ENCODE results near the gene POLR2L. TPM values are rescaled to one million over a fixed set of nuclear protein-coding genes. Genes with fewer than 3 reads are reported as not detected.
A peak's percentile ranks its signal among the peaks of the same experiment; 100 is the strongest.

Gene POLR2L
- total RNA-seq, 1 donor from 2014 or later: 267 TPM

DNA sequence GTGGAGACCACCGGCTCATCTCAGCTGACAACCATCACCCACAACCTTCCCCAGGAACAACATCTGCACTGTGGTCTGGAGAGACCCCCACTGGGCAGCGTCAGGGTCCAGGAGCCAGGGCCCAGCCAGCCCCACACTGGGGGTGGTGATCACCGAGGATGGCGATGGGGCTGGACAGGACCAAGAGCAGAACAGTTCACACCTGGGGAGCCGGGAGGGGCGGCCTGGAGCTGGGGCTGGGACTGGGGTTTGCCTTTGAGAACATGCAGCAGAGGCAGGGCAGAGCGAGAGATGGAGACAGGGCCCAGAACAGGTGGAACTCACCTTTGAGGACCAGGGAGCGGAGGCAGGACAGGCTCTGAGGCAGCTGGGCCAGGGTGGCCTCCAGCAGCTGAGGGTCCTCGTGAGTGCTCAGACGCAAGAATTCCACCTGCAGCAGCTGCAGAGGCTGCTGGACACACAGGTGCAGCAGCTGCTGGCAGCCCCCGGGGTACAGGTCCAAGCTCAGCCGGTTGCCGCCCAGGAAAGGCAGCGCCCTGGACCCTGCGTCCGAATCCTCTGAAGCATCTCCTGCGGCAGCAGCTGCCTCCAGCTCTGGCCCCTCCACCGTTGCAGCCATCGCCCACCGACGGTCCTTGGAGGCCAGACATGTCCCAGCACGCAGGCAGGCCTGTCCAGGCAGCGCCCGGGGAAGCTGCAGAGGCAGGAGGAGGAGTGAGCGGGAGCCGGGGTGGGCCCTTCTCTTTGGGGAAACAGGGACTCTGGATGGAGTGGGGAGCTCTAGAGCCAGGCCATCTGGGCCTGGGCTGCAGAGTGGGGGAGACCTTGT is 38.3 kb downstream of the POLR2L start:
- ATAC-seq (ENCODE audit: poor library complexity) (no peak), DNase-seq (no peak)
- intact Hi-C loops (cut with DNase I): no loop called here

DNA sequence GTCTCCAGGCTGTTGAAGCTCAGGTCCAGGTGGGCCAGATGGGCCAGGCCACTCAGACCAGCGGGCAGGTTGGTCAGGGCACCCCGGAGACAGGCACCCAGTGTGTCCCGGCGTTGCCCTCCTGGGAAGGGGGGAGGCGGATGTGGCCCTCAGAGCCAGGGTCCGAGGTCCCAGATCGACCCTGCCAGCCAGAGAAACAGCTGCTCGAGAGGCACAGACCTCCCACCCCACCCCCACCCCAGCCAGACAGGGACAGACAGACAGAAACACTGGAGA is 38.9 kb downstream of the POLR2L start:
- intact Hi-C loops (cut with DNase I): no loop called here
- ATAC-seq (ENCODE audit: poor library complexity): no peak
- no peak for DNase-seq

DNA sequence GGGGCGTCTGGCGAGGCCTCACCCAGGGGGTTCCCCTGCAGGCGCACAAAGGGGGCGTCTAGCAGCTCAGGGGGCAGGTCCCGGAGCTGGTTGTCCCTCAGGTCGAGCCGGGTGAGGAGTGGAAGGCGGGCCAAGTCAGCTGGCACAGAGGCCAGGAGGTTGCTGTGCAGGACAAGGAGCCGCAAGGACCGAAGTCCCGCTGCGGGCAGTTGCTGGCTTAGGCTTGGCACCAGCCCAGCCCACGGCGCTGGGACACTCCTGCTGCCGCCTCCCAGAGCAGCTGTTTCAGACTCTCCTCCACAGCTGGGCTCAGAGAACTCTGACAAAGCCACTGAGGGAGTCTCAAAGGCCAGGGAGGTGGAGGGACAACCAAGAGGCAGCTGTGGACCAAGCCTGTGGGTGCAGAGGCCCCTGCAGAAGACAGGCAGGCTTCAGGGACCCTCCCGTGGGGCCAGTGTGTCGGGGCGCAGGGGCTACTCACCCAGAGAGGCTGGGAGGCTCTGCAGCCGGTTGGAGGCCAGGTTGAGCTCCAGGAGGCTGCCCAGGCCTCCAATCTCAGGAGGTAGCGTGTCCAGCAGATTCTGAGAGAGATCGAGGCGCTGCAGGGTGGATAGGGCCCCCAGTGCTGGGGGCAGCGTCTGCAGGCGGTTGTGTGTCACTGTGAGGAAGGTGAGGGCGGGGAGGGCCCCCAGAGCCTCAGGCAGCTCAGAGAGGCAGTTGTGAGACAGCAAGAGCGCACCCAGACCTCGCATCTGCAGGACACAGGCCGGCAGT is 39.4 kb downstream of the POLR2L start:
- intact Hi-C loops (cut with DNase I): no loop called here
- no peak for ATAC-seq (ENCODE audit: poor library complexity)
- DNase-seq: no peak

DNA sequence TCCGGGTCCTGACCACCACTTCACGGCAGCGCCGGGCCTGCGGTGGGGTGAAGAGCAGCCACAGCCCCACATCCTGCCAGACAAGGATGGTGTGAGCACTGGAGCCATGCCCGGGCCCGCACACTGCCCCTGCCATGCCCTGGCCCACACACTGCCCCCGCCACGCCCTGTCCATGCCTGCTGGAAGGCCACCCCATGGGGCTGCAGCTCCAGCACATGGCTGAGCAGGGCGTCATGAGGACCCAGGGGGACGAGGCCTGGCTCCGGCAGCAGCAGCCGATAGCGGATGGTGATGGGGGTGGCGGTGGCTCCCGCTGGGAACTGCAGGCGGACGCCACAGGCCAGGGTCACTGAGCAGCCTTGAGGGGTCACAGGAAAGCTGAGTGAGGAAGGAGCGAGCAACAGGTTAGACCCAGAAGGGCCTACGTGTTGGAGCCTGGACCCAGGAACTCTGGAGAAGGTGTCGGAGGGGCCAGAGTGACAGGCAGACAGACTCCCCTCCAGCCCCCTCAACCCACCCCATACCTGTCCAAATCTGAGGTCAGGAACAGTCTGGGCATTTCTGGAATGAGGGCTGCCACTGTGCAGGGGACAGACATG is 40.2 kb downstream of the POLR2L start:
- DNase-seq (no peak), ATAC-seq (ENCODE audit: poor library complexity) (no peak)
- intact Hi-C loops (cut with DNase I): no loop called here

DNA sequence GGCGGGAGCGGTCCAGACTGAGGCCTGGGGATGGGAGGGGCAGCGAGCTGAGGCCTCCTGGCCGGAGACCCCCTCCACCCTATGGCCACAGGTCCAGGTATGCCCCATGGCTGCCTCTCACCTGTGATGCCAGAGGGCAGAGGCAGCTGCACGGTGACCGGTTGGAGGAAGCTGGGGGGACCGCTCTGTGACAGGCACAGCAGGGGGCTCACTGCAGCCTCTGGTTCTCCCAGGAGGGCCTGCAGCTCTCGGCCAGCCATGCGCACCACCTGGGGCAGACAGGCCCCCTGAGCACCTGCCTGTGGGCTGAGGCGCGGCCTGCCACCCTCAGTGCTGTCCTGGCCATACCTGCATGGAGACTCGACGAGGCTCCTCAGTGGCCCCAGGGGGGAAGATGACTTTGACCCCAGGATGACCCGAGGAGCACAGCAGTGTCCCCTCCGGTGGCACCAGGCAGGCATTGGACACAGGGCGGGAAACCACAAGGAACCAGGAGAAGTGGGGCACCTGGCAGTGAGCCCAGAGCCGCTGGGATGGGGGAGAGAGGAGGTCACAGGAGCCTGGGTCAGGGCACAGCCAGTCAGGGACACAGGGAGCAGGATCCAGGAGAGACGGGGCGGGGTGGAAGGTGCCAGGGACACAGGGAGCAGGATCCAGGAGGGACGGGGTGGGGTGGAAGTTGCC is 41.1 kb downstream of the POLR2L start:
- DNase-seq (no peak), ATAC-seq (ENCODE audit: poor library complexity) (no peak)
- intact Hi-C loops (cut with DNase I): no loop called here

DNA sequence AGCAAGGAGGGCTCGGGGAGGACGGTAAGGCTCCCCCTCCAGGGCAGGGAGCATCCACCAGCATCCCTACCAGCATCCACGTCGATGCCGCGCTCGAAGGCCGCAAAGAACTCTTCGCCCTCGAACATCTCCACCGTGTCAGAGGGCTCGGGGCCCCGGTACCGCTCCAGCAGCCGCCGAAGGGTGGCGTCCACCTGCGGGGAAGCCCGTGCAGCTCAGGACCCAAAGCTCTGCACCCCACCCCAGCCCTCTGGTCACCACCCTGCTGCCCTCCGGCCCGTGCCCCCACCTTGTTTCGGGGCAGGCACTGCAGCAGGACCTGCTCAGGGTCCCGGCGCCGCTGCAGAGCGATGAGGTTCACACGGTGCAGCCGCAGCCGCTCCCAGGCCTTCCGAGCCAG is 41.9 kb downstream of the POLR2L start:
- intact Hi-C loops (cut with DNase I): no loop called here
- ATAC-seq (ENCODE audit: poor library complexity) (no peak), DNase-seq (no peak)

DNA sequence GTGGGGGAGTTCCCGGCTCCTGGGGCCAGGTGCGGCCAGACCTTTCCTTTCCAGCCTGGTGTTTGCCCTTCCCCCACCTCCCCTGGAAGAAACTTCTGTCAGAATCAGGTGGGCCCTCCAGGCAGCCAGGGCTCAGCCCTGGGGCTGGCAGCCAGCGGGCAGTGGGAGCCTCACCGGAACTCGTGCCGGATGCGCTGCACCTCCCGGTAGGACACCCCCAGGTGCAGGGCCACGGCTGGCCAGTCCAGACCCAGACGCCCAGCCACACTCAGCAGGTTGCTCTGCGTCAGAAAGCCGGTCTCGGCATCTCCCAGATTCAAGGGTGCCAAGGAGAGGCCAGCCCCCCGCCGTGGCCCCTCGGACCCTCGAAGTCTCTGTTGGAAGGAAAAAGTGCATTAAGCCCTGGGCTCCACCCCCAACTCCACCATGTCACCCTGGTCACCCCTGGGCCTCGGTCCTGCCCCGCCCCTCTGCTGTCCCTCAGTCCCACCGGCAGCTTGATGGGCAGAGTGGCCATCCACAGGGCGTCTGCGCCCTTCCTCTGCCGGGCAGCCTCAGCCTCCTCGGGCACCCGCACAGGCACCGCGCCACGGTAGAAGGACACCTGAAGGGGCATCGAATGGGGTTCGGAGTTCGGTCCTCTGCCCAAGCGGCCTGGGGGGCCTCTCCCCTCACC is 42.5 kb downstream of the POLR2L start:
- ATAC-seq (ENCODE audit: poor library complexity) (no peak), DNase-seq (no peak)
- intact Hi-C loops (cut with DNase I): no loop called here

DNA sequence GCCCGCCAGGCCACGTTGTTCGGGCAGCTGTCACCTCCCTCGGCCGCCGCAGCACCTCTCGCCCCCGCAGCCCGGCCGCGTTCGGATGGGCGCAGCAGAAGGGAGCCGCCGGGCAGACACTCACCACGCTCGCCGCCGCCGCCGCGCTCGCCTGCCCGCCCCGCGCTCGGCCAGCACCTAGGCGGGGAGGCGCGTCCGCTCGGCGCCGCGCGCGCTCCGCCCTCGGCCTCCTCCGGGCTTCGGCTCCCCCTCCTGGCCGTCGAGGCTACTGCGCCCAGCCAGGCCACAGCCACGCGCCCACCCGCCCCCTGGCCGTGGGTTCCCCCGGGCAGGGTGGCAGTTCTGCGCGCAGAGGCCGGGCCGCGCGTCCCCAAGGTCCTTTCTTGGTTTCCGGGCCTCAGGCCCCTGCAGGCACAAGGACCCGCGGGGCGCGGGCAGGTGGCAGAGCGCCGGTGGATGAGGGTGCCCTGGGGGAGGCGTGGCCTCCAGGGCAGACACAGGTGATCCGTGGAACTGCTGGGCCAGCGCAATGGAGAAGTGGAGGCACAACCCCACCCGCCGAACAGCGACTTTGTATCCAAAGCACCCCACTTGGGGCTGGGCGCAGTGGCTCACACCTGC is 44.1 kb downstream of the POLR2L start, which contains the start of gene SLC25A22:
Gene SLC25A22 (minus strand): TSS at position 189 of the 621 bp plus-strand sequence. CDS start 3,275 bp downstream, outside the sequence.
- intact Hi-C loops (cut with DNase I): no loop called here
- ATAC-seq (ENCODE audit: poor library complexity) (peak; percentile 81), DNase-seq (peak; percentile 88)

DNA sequence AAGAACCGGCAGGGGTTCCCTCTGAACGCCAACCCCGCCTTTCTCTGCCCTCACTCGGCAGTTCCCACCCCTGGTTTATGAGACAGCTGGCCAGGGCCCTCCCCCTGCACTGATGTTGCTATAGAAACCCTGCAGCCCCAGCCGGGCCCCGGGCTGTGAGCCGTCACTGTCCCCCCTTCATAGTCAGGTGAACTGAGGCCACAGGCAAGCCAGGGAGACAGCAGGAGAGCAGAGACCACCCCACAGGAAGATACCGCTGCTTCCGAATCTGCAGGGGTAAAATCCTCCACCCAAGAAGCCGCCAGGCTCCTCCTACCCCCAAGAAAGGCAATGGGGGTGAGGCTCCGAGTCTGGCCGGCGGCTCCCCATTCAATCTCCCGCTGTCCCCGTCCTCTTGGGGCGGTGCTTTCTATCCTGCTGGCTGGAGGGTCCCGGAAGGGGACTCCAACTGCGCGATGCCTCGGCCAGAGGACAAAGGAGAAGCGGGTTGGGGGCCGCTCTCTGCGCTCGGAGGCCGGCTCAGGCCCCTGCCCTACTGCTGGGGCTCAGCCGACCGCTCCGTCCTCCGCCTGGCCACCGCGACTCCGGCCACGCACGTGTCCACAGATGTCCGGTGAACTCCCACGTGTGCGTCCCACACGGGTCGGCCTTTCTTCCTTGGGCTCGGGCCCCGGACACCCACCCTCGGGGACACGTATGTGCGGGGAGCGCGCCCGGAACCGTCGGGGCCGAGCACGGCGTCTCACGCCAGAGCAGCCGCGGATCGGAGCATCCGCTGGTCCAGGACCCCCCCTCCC is 44.8 kb downstream of the POLR2L start:
- DNase-seq (peak; percentile 83), ATAC-seq (ENCODE audit: poor library complexity) (peak; percentile 59)
- intact Hi-C loops (cut with DNase I): no loop called here

DNA sequence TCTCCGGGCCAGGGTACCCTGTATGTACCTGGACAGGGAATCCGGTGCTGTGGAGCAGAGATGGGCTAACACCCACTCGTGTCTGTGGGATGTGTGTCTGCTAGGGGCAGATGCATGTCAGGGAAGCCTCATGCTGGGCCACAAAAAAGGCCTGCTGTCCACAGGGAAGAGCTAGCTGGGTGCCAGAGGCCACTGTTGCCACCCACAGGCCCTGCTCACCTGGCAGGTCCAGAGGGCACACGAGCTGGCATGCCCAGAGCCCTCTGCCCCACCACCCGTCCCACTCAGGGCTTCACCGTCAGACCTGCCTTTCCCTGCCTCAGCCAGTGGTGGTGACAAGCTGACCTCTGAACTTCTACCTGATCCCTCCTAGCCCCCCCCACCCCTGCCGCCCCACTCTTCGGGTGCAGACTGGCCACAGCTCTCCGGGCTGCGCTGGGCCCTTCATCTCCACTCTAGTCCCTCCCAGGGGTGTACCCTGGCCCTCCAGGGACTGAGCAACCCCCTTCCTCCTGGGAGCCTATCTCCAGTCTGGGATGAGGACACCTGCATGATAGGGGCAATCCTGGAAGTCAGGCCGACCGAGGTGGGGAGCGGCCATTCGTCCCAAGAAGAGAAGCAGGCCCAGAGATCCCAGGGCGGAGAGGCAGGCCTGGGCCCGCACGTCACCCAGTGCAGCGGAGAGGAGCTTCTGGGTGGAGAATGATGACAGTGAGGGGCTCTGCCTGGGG is 45.6 kb downstream of the POLR2L start:
- no peak for ATAC-seq (ENCODE audit: poor library complexity)
- no peak for DNase-seq
- intact Hi-C loops (cut with DNase I): no loop called here

DNA sequence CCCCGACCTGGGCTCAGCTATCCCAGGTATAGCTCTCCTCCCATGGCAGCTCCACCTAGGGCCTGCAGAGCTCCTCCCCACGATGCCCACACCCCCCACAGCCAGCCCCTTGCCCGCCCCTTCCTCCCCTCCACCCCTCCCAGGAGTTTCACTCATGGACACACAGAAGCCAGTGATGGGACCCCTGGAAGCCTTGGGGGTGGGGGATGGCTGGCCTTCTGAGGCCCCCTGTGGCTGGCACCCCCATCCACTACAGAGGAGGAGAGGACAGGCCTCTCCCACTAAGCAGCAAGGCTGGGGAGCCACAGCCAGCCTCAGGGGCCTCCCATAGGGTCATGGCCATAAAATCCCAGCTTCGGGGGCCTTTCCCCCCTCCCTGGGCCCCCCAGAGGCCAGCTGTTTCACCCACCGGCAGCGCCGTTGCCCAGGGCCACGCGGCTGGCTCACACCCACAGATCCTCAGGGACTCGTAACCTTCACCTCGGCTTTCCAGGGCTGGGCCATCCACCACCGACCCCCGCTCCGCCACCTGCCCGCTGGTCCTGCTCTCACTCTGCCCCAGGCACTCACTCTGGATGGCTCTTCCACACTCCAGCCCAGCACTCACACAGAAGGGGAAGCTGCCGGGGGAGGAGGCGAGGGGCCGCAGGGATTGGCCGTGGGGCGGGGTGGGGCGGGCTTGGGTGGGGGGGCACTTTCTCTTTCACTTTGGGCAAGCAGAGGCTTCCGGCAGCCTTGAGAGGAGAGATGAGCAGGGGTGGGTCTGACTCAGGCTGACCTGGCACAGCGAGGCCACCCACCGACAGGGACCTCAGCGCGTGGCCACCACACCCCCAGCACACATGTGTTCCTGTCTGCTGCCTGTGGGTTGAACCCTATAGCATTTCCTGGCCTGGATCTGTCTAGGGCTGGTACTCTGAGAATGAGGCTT is 46.4 kb downstream of the POLR2L start:
- DNase-seq (peak; percentile 84), ATAC-seq (ENCODE audit: poor library complexity) (peak; percentile 55)
- intact Hi-C loops (cut with DNase I): no loop called here

DNA sequence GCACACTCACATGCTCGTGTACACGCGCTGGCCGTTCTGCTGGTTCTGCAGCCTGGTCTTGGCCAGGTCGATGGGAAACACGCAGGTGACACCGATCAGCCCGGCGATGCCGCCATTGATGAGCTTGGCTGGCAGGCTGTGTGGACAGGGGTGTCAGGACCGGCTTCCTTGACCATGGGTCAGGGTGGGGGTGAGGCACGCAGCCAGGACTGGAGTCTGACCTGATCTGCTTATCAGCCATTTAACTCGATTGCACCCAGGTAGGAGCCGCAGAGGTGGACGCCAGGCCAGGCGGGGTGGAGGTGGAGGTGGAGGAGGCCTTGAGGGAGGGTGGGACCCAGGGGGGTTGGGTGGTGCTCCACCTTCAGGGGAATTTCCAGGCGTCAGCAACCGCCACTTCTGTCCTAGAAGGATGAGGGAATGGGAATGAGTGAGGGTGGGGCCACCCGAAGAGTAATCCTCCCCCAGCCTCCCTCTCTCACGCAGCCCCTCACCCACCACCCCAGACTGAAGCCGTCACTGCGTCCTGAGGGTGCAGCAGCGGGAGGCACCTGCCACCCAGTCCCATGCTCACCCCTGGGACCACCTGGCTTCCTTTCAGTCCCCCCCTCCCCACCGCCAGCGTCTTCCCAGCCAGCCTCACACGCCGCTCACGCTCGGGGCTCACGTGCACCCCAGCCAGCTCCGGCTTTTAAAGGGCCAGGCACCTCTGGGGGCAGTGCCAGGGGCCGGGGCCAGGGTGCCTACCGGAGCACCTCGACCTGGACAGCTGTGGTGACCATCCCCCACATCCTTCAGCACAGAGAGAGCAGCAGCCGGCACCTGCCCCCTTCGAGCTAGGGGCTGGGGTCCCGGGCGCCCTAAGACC is 47.3 kb downstream of the POLR2L start:
- DNase-seq: no peak
- ATAC-seq (ENCODE audit: poor library complexity): no peak
- intact Hi-C loops (cut with DNase I): no loop called here

DNA sequence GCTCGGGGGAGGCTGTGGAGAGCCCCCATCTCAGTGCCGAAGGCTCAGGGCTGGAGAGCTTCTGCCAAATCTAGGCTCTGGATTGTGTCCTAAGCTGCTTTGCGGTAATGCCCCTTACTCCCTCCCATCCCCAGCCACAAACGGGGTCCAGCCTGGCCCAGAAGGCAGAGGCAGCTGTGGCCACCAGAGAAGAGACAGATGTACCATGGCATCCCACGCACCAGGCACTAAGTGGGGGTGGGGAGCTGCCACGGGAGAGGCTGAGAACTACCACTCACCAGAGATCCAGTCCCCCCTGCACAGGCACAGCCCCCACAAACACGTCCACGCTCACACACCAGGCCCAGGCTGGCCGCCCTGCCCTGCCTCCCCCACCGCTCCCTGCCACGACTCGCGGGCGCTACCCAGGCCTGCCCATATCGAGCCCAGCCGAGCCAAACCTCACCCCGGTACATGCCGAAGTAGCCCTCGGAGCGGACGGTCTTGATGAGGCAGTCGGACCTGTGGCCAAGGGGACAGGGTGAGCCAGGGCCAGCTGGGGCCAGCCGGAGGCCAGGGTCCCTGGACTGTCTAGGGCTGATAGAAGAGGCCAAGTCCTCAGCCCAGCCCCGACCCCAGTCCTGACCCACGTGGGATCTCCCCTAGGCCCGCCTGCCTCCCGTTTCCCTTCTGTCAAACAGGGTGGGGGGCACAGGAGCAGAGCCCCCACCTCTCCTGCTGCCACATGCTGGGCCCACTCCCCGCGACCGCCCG is 48.1 kb downstream of the POLR2L start:
- no peak for DNase-seq
- intact Hi-C loops (cut with DNase I): no loop called here
- no peak for ATAC-seq (ENCODE audit: poor library complexity)

DNA sequence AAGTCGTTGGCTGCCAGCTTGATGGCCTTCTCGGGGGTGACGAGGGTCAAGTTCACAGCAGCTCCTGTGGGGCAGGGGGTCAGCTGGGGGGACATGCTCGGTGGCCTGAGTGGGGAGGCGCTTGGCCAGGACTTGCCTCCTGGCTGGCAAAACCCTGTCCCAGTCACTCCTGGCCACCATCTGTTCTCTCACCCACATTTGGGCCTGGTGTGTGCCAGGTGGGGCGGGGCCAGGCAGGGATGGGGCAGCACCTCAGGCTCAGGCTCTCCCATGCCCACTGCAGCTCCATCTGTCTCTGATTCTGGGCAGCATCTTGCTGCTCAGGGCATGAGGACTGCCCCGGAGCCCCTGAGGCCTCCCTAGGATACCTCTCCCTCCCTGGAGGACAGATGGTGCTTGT is 48.8 kb downstream of the POLR2L start:
- ATAC-seq (ENCODE audit: poor library complexity) (no peak), DNase-seq (no peak)
- intact Hi-C loops (cut with DNase I): no loop called here
